K562 treated with DMSO at 1 percent for 12 hours (cell line): ENCODE measurements around the gene ABLIM2. TPM values are rescaled to one million over a fixed set of nuclear protein-coding genes. Genes with fewer than 3 reads are reported as not detected.

Experiments
- total RNA-seq: library from RNA; unstranded; fragments of 300-600 nt; gene quantifications from 2 replicates; pipeline ENCODE4 v1.2.3, GENCODE V29; 2022; ENCODE audit not compliant: insufficient read depth

ABLIM2 gene
- not detected in 2 replicates for total RNA-seq

DNA sequence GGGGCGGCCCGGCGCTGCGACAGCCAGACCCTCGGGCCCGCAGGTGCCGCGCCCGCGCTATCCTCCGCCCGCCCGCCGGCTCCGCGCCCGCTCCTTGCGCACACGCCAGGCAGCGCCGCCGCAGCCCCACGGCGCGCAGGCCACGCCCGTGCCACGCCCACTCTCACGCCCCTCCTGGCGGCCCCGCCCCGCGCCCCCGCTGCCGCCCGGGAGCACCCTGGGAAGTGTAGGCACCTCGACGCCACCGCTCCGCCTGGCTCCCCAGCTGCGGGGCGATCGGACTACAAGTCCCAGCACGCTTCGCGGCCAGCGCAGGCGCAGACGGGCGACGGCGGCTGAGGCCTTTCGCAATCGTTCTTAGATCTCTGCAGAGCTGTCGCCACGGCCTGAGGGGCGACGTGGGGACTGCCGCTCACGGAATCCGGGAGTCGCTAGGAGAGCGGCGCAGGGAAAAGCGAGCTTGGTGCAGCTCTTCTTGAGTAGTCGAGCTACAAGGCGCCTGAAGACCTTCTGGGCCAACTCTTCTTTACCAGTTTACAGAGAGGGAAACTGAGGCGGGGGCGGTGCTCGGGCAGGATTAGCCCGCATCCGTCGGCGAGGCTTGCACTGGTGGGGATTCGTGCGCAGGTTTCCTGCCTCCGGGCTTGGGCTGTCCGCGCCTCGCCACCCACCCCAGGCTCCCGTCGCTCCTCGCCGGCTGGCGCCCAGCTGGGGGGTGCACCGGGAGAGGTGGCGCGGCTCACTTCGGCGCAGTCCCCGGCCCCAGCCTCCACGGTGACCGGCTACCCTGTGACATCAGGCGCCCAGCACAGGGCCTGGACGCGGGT lies at the start of gene ABLIM2:
TSS of gene ABLIM2 (minus strand) at position 104 of the 827 bp plus-strand sequence. CDS start 124 bp downstream, outside the sequence.

DNA sequence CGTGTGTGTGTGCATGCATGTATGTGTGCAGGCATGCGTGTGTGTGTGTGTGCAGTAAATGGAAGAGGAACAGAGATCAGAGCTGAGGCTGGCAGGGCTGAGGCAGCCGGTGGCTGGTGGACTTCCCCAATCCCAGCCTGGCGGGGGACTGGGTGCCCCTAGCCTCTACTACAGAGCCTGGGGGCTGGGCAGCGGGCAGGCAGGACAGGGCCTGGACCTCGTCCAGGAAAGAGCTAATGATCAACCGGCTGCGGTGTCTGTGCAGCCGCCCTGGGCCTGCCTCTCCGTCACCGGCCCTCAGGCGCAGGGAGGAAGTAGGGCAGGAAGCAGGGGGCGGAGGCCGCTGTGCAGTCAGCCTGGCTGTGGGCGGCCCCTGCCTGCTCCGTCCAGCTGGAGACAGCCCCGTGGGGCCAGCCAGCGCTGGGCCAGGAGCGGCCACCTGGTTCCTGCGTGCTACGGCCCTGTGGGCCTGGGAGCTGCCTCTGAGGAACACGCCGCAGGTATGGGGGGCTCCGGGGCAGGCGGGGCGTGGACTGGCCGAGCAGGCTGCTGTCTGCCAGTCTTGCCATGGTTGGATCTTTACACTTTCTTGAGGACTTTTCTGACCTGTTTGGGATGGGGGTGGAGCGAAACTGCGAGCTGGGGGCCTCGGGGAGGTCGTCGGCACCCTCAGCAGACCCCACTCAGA lies 40.4 kb upstream of the ABLIM2 start, which contains the start of gene SH3TC1:
TSS of gene SH3TC1 (plus strand) at position 385 of the 688 bp plus-strand sequence. CDS start 5,905 bp downstream, outside the sequence.

DNA sequence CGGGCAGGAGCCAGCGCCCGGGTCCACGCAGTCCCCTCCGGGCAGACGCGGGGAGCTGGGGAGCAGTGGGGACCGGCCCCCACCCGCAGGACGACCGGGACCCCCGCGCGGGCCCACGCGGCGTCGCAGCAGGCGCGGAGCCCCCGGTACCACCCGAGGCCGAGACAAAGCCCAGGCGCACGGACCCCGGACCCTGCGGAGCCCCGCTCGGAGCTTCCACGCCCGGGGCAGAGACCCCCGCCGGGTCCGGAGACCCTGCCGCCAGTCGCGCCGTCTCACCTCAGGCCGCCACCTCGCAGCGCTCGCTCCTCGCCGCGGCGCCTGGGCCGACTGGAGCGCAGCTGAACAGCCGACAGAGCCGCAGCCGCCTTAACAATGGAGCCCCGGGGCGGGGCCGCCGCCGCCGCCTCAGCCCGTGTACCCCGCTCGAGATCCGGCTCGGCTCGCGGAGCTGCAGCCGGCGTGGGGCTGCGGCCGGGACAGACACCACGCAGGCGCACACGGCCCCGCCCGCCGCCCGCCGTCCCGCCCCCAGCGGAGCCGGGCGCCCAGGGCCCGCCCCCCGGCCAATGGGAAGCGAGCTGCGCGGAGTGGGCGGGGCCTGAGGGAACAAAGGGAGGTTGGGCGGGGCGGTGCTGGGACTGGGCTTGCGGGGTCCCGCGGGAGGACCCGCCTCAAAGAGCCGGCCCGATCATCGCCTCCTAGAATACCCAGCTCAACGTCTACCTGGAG lies 219.1 kb downstream of the ABLIM2 start, which contains the start of gene AFAP1:
TSS of gene AFAP1 (minus strand) at position 485 of the 732 bp plus-strand sequence. CDS start 67,783 bp downstream, outside the sequence.

Other genes with a start within 250 kb of the ABLIM2 start
- 0.19 and 0.33 TPM in 2 replicates for gene AFAP1, start 219.0 kb downstream of the ABLIM2 start, total RNA-seq
- gene SH3TC1, start 40.5 kb upstream of the ABLIM2 start, total RNA-seq, result 7.4 and 11.2 TPM in 2 replicates
- gene HTRA3, start 110.9 kb upstream of the ABLIM2 start, total RNA-seq, result 0.80 and 1.8 TPM in 2 replicates